Esophagus squamous epithelium (tissue), 5 donors: ENCODE data around the gene ATP1A4. TPM values are rescaled to one million over a fixed set of nuclear protein-coding genes. Genes with fewer than 3 reads are reported as not detected.

Source experiments
- DNase-seq: peaks from one replicate; lab custom pipeline; 2025; lab: John Stamatoyannopoulos, UW
- H3K27ac ChIP-seq, 4 donors: fragments of 200-600 bp; sonication (generic); one replicate each; pipeline ENCODE4 v1.5.1; 2016 to 2019; ENCODE audit warnings: mild to moderate bottlenecking in 1 of 4
- H3K27me3 ChIP-seq, 4 donors: fragments of 200-600 bp; sonication (generic); 1 replicate in 3 of 4; 2 replicates in 1 of 4; pipeline versions ENCODE4 v1.5.1 to v1.6.0; 2017 to 2021; ENCODE audit warnings: antibody characterized with exemption in 1 of 4
- H3K36me3 ChIP-seq, 3 donors: fragments of 200-600 bp; sonication (generic); one replicate each; pipeline ENCODE4 v1.5.1; 2016 to 2019
- H3K4me1 ChIP-seq, 3 donors: fragments of 200-600 bp; sonication (generic); one replicate each; pipeline ENCODE4 v1.5.1; 2017 to 2019
- H3K4me3 ChIP-seq, 4 donors: fragments of 200-600 bp; sonication (generic); 1 replicate in 3 of 4; 2 replicates in 1 of 4; pipeline ENCODE4 v1.5.1; 2016 to 2019; ENCODE audit warnings: mild to moderate bottlenecking in 2 of 4, moderate library complexity in 1 of 4
- H3K9me3 ChIP-seq, 3 donors: fragments of 200-600 bp; sonication (generic); one replicate each; pipeline ENCODE4 v1.5.1; 2016 to 2019
- CTCF ChIP-seq, 6 experiments: fragments of 450-650 bp in 4 of 6; fragments of 200-600 bp in 2 of 6; sonication (generic) in 2 of 6; IDR thresholded peaks; one replicate each; pipeline ENCODE4 v1.5.1; 2016 to 2019; ENCODE audit warnings: antibody characterized with exemption in 6 of 6, mild to moderate bottlenecking in 4 of 6, moderate library complexity in 4 of 6
- POLR2A ChIP-seq, 4 donors: fragments of 450-650 bp; IDR thresholded peaks; one replicate each; pipeline ENCODE4 v1.6.1; 2017; ENCODE audit warnings: antibody characterized with exemption in 4 of 4, mild to moderate bottlenecking in 4 of 4, moderate library complexity in 3 of 4
- WGBS, 2 donors: methylation state at CpG; one replicate each; pipeline ENCODE4 v1.1.5; 2018; 5-methylcytosine and 5-hydroxymethylcytosine counted together
- intact Hi-C: fragments of 100-400 bp; cut with DNase I; formaldehyde crosslinking; loops from one replicate; pipeline ENCODE4 v1.15.0; 2022
- total RNA-seq, 4 donors: library from RNA; depleted of rRNA; stranded (reverse); fragments of >200 nt; gene quantifications; one replicate each; pipeline ENCODE4 v1.1.0, GENCODE V29; 2016
- donor health status: DM: yes; HTN: yes; CAD: no.

ATP1A4 gene
- total RNA-seq, 4 donors from 2014 or later: 0.19 to 1.8 TPM; not detected in 2

GRCh38 chr1:160196143-160196542, 44.7 kb downstream of the ATP1A4 start:
- H3K9me3 ChIP-seq: no peaks in the 10 kb centered on the region
- no peaks in the 10 kb centered on the region for H3K36me3 ChIP-seq
- peaks cover 0 to 12% (median 7%) of the 10 kb centered on the region in 3 donors for H3K4me1 ChIP-seq
- TF ChIP-seq POLR2A (IDR thresholded peaks at IDR 0.05): no peak
- TF ChIP-seq CTCF (IDR thresholded peaks at IDR 0.05): no peak
- no peak for DNase-seq
- H3K27ac ChIP-seq: no peak overlapping the region
- H3K4me3 ChIP-seq: no peak overlapping the region
- intact Hi-C loops: loop anchor here (5.0 kb wide), 2 partner anchors 56 to 96 kb away; no protein-coding TSS in a partner anchor
- no peaks in the 10 kb centered on the region for H3K27me3 ChIP-seq
- WGBS, 2 donors: 81 to 82% methylated on average over 4 of the region's 4 CpGs

- Histone ChIP-seq H3K9me3 (no peaks in the 10 kb centered on the region), H3K27ac (no peak overlapping the region), H3K27me3 (no peaks in the 10 kb centered on the region), H3K4me1 (peaks cover 0 to 12% (median 7%) of the 10 kb centered on the region in 3 donors), H3K4me3 (no peak overlapping the region), H3K36me3 (no peaks in the 10 kb centered on the region)
- intact Hi-C loops: loop anchor here (5.0 kb wide), 2 partner anchors 55 to 95 kb away; no protein-coding TSS in a partner anchor
- DNase-seq: no peak
- 94 to 97% methylated on average over 3 to 4 of the region's 4 CpGs for WGBS, 2 donors
- TF ChIP-seq POLR2A (IDR thresholded peaks at IDR 0.05) (no peak), CTCF (IDR thresholded peaks at IDR 0.05) (no peak)
These were observed 45.8 kb downstream of the ATP1A4 start for GRCh38 chr1:160197231-160197630.

- Histone ChIP-seq H3K27me3 (no peaks in the 10 kb centered on the region), H3K9me3 (no peaks in the 10 kb centered on the region), H3K4me3 (no peak overlapping the region), H3K27ac (no peak overlapping the region), H3K36me3 (no peaks in the 10 kb centered on the region), H3K4me1 (peaks cover 7 to 16% (median 8%) of the 10 kb centered on the region in 3 donors)
- intact Hi-C loops: no loop called here
- TF ChIP-seq CTCF (IDR thresholded peaks at IDR 0.05) (no peak), POLR2A (IDR thresholded peaks at IDR 0.05) (no peak)
- DNase-seq: no peak
- WGBS, 2 donors: 81 to 86% methylated on average over 4 of the region's 4 CpGs
These were observed 49.4 kb downstream of the ATP1A4 start for GRCh38 chr1:160200786-160201185.

- peak overlapping the region; percentile 95 to 97 (median 96) for H3K27ac ChIP-seq
- peaks cover 0 to 26% (median 14%) of the 10 kb centered on the region in 3 donors for H3K36me3 ChIP-seq
- no peak for TF ChIP-seq CTCF (IDR thresholded peaks at IDR 0.05)
- no peak for TF ChIP-seq POLR2A (IDR thresholded peaks at IDR 0.05)
- peaks cover 32 to 55% (median 44%) of the 10 kb centered on the region in 3 donors for H3K4me1 ChIP-seq
- WGBS, 2 donors: 8 to 19% methylated on average over 6 to 7 of the region's 7 CpGs
- intact Hi-C loops: loop anchor here (5.0 kb wide), 1 partner anchor 102 kb away; no protein-coding TSS in a partner anchor
- DNase-seq: no peak
- no peaks in the 10 kb centered on the region for H3K27me3 ChIP-seq
- no peaks in the 10 kb centered on the region for H3K9me3 ChIP-seq
- peak overlapping the region; percentile 75 to 97 (median 95) for H3K4me3 ChIP-seq
These were observed 53.3 kb downstream of the ATP1A4 start for GRCh38 chr1:160204526-160205241.
